Neural cell (in vitro differentiated cells): ENCODE results near the gene MALRD1. TPM values are rescaled to one million over a fixed set of nuclear protein-coding genes. Genes with fewer than 3 reads are reported as not detected.

Source experiments
- H2AFZ ChIP-seq: fragments of 200-600, 300-800 bp; sonication (generic), shearing (Covaris generic); 2 replicates; pipeline ENCODE4 v1.6.0; 2014; ENCODE audit warnings: low read depth, mild to moderate bottlenecking, antibody characterized with exemption, low read length, moderate library complexity
- H3F3A ChIP-seq: fragments of 200-600 bp; shearing (Covaris generic); 2 replicates; pipeline ENCODE4 v1.6.1; 2016; ENCODE audit warnings: mild to moderate bottlenecking, moderate library complexity, mixed read lengths, antibody characterized with exemption, low read length; ENCODE audit not compliant: insufficient read depth, poor library complexity, severe bottlenecking
- H3K27ac ChIP-seq: fragments of 200-600, 300-800 bp; sonication (generic), shearing (Covaris generic); 2 replicates; pipeline ENCODE4 v1.5.1; 2014; ENCODE audit warnings: mild to moderate bottlenecking, low read length, moderate library complexity
- H3K27me3 ChIP-seq: fragments of 300-800, 200-600 bp; sonication (generic), shearing (Covaris generic); 2 replicates; pipeline ENCODE4 v1.6.0; 2014; ENCODE audit warnings: mild to moderate bottlenecking, low read depth, low read length, moderate library complexity; ENCODE audit not compliant: insufficient read depth
- H3K36me3 ChIP-seq: fragments of 300-800, 200-600 bp; sonication (generic), shearing (Covaris generic); 2 replicates; pipeline ENCODE4 v1.5.1; 2014; ENCODE audit warnings: mild to moderate bottlenecking, antibody characterized with exemption, low read length, moderate library complexity; ENCODE audit not compliant: insufficient read depth
- H3K4me2 ChIP-seq: fragments of 300-800, 200-600 bp; sonication (generic), shearing (Covaris generic); 2 replicates; pipeline ENCODE4 v1.6.0; 2014; ENCODE audit warnings: mild to moderate bottlenecking, low read length
- H3K4me3 ChIP-seq: fragments of 300-800, 200-600 bp; sonication (generic), shearing (Covaris generic); 2 replicates; pipeline ENCODE4 v1.5.1; 2014; ENCODE audit warnings: mild to moderate bottlenecking, low read length, moderate library complexity
- H3K79me2 ChIP-seq: fragments of 200-600 bp; shearing (Covaris generic); replicated peaks from 2 replicates; pipeline ENCODE4 v1.6.0; 2014; ENCODE audit warnings: mild to moderate bottlenecking, low read length, moderate library complexity; ENCODE audit not compliant: insufficient read depth
- H3K9ac ChIP-seq: fragments of 300-800, 200-600 bp; sonication (generic), shearing (Covaris generic); 2 replicates; pipeline ENCODE4 v1.6.1; 2016; ENCODE audit warnings: mild to moderate bottlenecking, low read length, mixed read lengths
- H3K9me2 ChIP-seq: fragments of 200-600 bp; shearing (Covaris generic); 2 replicates; pipeline ENCODE4 v1.6.1; 2016; ENCODE audit warnings: mild to moderate bottlenecking, low read length, mixed read lengths; ENCODE audit not compliant: insufficient read depth
- H3K9me3 ChIP-seq: fragments of 200-600, 300-800 bp; sonication (generic), shearing (Covaris generic); 2 replicates; pipeline ENCODE4 v1.6.1; 2016; ENCODE audit warnings: mild to moderate bottlenecking, mixed run types, low read length, moderate library complexity, mixed read lengths
- H4K20me1 ChIP-seq: fragments of 200-600 bp; shearing (Covaris generic); 2 replicates; pipeline ENCODE4 v1.6.1; 2016; ENCODE audit warnings: mild to moderate bottlenecking, mixed run types; ENCODE audit not compliant: insufficient read depth
- EP300 ChIP-seq: fragments of 450-650 bp; conservative IDR thresholded peaks from 2 replicates; pipeline ENCODE4 v1.6.1; 2014; ENCODE audit warnings: antibody characterized with exemption, mild to moderate bottlenecking, moderate library complexity; ENCODE audit not compliant: poor library complexity, severe bottlenecking
- EZH2 ChIP-seq: fragments of 200-600, 300-800 bp; shearing (Covaris generic), sonication (generic); IDR thresholded peaks from 2 replicates; pipeline ENCODE4 v1.6.1; 2014; ENCODE audit warnings: antibody characterized with exemption, low read length, borderline replicate concordance, mild to moderate bottlenecking; ENCODE audit not compliant: insufficient read depth, poor library complexity, severe bottlenecking
- MXI1 ChIP-seq: fragments of 450-650 bp; conservative IDR thresholded peaks from 2 replicates; pipeline ENCODE4 v1.6.1; 2014; ENCODE audit warnings: antibody characterized with exemption, mild to moderate bottlenecking; ENCODE audit not compliant: poor library complexity, severe bottlenecking
- POLR2AphosphoS5 ChIP-seq: IDR thresholded peaks from 2 replicates; pipeline ENCODE4 v1.6.1; 2012
- RAD21 ChIP-seq: fragments of 450-650 bp; conservative IDR thresholded peaks from 2 replicates; pipeline ENCODE4 v1.6.1; 2014; ENCODE audit warnings: antibody characterized with exemption, mild to moderate bottlenecking, moderate library complexity
- SMC3 ChIP-seq: fragments of 450-650 bp; conservative IDR thresholded peaks from 2 replicates; pipeline ENCODE4 v1.6.1; 2014; ENCODE audit warnings: antibody characterized with exemption, mild to moderate bottlenecking, moderate library complexity; ENCODE audit not compliant: poor library complexity
- TAF1 ChIP-seq: IDR thresholded peaks from 2 replicates; pipeline ENCODE4 v1.6.1; 2012; ENCODE audit warnings: low read depth
- polyA plus RNA-seq: library from polyadenylated mRNA; depleted of rRNA; stranded (reverse); fragments of >200 nt; gene quantifications from 2 replicates; pipeline ENCODE4 v1.2.3, GENCODE V29; 2014
- TF ChIP-seq, protein P1 (sequence below): fragments of 450-650 bp; IDR thresholded peaks from 2 replicates; pipeline ENCODE4 v1.5.1; 2014; ENCODE audit warnings: antibody characterized with exemption, mild to moderate bottlenecking, moderate library complexity; ENCODE audit not compliant: poor library complexity, severe bottlenecking
- TF ChIP-seq, protein P2 (sequence below): IDR thresholded peaks from 2 replicates; pipeline ENCODE4 v1.6.1; 2012; ENCODE audit warnings: borderline replicate concordance

MALRD1 gene
- polyA plus RNA-seq, 1 donor from 2014 or later = 0.21 TPM

DNA sequence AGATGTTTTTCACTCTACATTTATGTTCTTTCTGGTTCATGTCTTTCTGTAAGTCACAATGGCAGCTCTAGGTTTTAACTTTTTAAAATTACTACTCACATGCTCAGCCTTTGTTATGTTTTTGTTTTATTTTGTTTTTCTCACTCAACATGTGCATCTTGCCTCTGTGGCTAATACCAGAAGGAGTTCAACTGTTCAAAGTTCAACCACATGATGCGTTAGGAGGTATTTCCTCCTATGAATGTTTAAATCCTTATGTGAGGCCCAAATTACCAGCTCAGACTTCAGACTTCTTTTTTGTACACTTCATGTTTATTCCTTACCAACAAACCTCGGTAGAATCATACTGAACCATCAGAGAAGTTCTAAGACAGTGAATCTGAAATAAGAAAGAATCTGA, 151.6 kb downstream of the MALRD1 start:
- Histone ChIP-seq H3K9me2 (no peaks in the 10 kb centered on the region), H3K27ac (no peak overlapping the region), H3K9me3 (no peaks in the 10 kb centered on the region), H3K79me2 (no peaks in the 10 kb centered on the region), H4K20me1 (no peaks in the 10 kb centered on the region), H2AFZ (no peak overlapping the region), H3K4me2 (no peak overlapping the region), H3K9ac (no peak overlapping the region), H3F3A (no peaks in the 10 kb centered on the region), H3K27me3 (no peaks in the 10 kb centered on the region), H3K36me3 (no peaks in the 10 kb centered on the region), H3K4me3 (no peak overlapping the region)
- no peak for TF ChIP-seq POLR2AphosphoS5
- no peak for TF ChIP-seq EP300
- no peak for TF ChIP-seq RAD21
- no peak for TF ChIP-seq EZH2
- no peak for TF ChIP-seq SMC3
- TF ChIP-seq MXI1 = no peak
- TF ChIP-seq TAF1 = no peak
- TF ChIP-seq, protein P1, sequence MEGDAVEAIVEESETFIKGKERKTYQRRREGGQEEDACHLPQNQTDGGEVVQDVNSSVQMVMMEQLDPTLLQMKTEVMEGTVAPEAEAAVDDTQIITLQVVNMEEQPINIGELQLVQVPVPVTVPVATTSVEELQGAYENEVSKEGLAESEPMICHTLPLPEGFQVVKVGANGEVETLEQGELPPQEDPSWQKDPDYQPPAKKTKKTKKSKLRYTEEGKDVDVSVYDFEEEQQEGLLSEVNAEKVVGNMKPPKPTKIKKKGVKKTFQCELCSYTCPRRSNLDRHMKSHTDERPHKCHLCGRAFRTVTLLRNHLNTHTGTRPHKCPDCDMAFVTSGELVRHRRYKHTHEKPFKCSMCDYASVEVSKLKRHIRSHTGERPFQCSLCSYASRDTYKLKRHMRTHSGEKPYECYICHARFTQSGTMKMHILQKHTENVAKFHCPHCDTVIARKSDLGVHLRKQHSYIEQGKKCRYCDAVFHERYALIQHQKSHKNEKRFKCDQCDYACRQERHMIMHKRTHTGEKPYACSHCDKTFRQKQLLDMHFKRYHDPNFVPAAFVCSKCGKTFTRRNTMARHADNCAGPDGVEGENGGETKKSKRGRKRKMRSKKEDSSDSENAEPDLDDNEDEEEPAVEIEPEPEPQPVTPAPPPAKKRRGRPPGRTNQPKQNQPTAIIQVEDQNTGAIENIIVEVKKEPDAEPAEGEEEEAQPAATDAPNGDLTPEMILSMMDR = no peak
- TF ChIP-seq, protein P2, sequence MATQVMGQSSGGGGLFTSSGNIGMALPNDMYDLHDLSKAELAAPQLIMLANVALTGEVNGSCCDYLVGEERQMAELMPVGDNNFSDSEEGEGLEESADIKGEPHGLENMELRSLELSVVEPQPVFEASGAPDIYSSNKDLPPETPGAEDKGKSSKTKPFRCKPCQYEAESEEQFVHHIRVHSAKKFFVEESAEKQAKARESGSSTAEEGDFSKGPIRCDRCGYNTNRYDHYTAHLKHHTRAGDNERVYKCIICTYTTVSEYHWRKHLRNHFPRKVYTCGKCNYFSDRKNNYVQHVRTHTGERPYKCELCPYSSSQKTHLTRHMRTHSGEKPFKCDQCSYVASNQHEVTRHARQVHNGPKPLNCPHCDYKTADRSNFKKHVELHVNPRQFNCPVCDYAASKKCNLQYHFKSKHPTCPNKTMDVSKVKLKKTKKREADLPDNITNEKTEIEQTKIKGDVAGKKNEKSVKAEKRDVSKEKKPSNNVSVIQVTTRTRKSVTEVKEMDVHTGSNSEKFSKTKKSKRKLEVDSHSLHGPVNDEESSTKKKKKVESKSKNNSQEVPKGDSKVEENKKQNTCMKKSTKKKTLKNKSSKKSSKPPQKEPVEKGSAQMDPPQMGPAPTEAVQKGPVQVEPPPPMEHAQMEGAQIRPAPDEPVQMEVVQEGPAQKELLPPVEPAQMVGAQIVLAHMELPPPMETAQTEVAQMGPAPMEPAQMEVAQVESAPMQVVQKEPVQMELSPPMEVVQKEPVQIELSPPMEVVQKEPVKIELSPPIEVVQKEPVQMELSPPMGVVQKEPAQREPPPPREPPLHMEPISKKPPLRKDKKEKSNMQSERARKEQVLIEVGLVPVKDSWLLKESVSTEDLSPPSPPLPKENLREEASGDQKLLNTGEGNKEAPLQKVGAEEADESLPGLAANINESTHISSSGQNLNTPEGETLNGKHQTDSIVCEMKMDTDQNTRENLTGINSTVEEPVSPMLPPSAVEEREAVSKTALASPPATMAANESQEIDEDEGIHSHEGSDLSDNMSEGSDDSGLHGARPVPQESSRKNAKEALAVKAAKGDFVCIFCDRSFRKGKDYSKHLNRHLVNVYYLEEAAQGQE = no peak

DNA sequence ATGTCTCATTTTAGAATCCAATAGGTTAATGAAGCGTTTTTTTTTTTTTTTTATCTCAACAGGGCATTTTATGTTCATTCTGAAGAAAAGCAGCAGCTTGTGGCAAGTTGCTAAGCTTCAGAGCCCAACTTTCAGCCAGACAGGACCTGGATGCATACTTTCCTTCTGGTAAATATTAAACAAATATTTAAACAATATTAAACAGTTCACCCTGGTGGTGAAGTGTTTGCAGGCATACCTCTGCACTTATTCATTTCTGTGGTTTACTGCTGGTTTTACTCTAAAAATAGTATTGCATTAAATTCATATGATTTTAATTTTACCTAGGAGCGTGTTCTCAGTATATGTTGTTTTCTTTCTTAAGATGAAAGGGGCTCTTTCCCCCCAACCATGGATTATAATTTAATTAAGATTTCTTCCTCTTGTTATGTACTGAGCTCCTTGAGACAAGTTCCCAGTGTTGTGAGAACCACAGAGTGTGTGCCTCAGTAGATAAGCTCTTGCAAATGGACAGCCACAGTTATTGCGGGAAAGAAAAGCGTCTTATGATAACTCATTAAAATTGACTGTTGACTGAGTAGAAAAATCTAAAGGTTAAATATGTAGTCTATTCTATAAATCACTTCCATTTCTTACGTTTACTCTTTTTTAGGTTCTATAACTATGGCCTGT, 155.8 kb downstream of the MALRD1 start:
- TF ChIP-seq MXI1 (no peak), POLR2AphosphoS5 (no peak), RAD21 (no peak), EZH2 (no peak), EP300 (no peak), SMC3 (no peak), TAF1 (no peak)
- TF ChIP-seq, protein P2 = no peak
- TF ChIP-seq, protein P1 = no peak
- Histone ChIP-seq H3F3A (no peaks in the 10 kb centered on the region), H3K9me2 (no peaks in the 10 kb centered on the region), H3K4me3 (no peak overlapping the region), H3K9me3 (no peaks in the 10 kb centered on the region), H2AFZ (no peak overlapping the region), H3K27ac (no peak overlapping the region), H4K20me1 (no peaks in the 10 kb centered on the region), H3K4me2 (no peak overlapping the region), H3K36me3 (no peaks in the 10 kb centered on the region), H3K79me2 (no peaks in the 10 kb centered on the region), H3K27me3 (no peaks in the 10 kb centered on the region), H3K9ac (no peak overlapping the region)
